Urothelium cell line (cell line): Measurements from ENCODE around the gene TNFAIP8L1.
A peak's percentile ranks its signal among the peaks of the same experiment; 100 is the strongest.
"Not testable (repeated sequence)": the region's sequence is repeated elsewhere in the genome, so short reads cannot be mapped to it uniquely, and the experiment has no call there.

ENCODE experiments used
- DNase-seq: peaks from one replicate; pipeline ENCODE4 v3.0.0; 2011; ENCODE audit warnings: low spot score, mixed read lengths
- FAIRE-seq: peaks from 2 replicates; lab custom pipeline; 2011; peaks lifted over from hg19 to GRCh38; lab: Jason Lieb, UNC

The TNFAIP8L1 gene

DNA sequence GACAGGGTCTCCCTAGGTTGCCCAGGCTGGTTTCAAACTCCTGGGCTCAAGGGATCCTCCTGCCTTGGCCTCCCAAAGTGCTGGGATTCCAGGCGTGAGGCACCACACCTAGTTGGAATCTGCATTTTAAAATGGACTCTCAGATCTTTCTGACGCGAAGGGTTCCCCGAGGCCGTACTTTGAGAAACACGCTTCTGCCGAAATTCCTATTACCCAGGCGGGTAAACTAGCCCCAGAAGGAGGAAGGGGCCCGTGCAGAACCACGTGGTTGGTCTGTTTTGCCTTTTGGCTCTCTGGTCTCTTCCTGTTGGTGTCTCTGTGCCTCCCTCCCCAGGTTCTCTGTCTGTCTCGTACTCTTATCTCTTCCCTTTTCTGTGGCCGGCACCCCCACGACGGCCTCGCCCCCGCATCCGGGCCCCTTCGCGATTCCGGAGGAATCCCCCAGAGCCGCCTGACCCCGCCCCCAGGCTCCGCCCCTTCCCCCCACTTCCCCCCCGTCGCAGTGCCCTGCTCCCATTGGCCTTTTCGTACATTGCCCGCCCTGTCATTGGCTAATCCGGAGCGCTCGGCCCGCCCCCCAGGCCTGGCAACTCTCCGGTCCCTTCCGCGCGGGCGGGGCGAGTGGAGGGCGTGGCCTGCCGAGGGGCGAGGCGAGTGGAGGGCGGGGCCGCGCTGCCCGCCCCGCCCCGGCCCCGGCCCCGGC lies at the start of gene TNFAIP8L1:
Gene TNFAIP8L1 (plus strand): TSS at position 689 of the 703 bp plus-strand sequence. CDS start 12,354 bp downstream, outside the sequence.
- DNase-seq (peak; percentile 98), FAIRE-seq (no peak)

DNA sequence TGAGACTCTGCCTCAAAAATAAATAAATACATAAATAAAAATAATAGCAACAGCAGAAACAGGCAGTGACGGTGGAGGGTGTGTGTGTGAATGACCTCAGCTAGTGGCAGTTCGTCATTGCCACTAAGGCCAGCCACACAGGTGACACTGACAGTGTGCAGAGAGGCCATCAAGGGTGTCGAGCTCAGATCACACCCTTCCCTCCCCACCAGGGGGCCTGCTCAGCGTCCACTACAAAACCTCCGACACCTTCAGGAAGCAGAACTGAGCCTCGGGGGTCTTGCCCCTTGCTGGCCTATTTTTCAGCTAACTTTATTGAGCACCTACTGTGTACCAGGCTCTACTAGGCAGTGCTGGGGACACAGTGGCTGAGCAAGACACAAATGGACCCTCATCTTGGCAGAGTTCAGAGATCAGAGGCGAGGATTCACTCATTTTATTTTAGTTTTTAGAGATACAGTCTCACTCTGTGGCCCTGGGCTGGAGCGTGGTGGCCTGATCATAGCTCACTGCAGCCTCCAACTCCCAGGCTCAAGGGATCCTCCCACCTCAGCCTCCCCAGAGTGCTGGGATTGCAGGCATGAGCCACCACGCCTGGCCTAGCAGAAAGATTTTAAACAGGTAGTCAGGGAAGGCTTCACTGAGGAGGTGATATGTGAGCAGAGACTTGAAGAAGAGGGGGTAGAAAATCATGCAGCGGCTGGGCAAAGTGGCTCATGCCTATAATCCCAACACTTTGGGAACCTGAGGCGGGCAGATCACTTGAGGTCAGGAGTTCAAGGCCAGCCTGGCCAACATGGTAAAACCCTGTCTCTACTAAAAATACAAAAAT lies 49.5 kb upstream of the TNFAIP8L1 start:
- FAIRE-seq = no peak
- no peak for DNase-seq

DNA sequence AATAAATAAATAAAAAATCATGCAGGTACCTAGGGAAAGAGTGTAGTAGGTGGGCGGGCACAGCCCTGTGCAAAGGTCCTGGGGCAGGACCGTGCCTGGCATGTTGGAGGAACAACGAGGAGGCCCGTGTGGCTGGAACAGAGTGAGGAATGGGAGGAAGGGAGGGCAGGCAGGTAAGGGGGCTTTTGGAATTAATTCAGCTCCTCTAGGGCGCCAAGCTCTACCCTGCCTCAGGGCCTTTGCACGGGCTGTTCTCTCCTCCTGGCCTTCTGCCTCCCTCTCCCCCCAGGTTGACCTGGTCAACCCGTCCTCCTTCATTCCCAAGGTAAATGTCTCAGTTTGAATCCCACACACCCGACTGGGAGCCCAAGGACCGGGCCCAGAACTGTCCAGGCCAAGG lies 48.8 kb upstream of the TNFAIP8L1 start:
- DNase-seq = no peak
- no peak for FAIRE-seq

DNA sequence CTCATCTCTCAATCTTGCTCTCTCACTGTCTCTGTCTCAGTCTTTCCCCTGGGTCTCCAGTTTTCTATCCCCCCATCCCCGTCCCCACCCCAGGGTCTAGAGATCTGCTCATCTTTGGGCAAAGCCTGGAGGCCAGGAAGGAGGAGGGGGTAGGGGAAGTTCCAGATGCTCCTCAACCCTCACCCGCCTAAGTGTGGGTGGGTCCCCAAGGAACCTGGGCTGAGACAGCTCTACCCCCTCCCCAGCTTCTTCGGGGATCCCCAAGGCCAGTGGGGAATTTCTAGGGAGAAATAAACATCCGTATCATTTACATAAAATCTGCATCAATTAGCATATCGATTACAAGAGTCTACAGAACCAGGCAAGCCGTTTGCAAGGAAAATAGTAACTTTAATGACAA lies 48.0 kb upstream of the TNFAIP8L1 start:
- no peak for FAIRE-seq
- DNase-seq = no peak

DNA sequence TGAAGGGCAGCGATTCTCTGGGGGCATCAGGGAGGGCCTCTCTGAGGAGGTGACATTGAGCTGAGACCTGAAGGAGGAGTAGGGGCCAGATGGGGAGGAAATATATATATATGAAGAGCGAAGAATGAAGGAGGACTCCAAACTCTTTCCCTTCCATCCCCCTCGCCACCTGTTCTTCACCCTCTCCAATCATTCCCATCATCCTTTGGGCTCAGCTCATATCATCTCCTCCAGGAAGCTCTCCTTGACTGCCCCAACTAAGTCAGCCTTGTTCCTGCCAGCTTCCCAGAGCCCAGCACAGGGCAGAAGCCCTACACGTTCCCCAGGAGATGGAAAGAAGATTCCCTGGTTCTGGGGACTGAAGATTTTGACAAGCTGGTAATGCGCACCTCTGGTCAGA lies 46.9 kb upstream of the TNFAIP8L1 start:
- DNase-seq (no peak), FAIRE-seq (no peak)

DNA sequence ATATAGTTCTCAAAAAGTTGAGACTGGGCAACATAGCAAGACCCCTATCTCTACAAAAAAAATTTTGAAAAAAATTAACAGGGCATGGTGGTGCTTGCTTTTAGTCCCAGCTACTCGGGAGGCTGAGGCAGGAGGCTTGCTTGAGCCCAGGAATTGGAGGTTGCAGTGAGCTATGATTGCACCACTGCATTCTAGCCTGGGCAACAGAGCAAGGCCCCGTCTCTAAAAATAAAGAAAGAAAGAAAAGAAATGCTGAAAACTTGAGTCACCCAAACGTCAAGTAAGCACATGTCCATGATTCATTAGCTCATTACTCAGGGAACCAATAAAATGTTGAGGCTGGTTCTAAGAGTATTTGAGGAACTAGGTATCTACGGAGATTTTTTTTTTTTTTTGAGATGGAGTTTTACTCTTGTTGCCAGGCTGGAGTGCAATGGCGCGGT lies 45.9 kb upstream of the TNFAIP8L1 start:
- FAIRE-seq (no peak), DNase-seq (no peak)

DNA sequence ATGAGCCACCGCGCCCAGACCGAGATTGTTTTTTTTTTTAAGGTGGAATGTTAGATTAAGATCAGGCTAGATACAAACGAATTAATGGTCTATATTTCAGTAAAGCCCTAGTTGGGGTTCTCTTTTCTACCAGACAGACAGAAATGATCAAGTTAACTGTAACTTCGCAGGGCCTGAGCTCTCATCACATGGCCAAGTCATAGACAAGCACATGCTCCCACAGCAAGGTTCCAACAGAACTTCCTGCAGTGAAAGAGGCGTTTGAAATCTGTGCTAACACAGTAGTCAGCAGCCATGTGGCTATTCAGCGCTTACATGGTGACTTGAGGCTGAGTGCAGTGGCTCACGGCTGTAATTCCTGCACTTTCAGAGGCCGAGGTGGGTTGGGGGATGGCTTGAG lies 45.1 kb upstream of the TNFAIP8L1 start:
- DNase-seq (no peak), FAIRE-seq (no peak)

DNA sequence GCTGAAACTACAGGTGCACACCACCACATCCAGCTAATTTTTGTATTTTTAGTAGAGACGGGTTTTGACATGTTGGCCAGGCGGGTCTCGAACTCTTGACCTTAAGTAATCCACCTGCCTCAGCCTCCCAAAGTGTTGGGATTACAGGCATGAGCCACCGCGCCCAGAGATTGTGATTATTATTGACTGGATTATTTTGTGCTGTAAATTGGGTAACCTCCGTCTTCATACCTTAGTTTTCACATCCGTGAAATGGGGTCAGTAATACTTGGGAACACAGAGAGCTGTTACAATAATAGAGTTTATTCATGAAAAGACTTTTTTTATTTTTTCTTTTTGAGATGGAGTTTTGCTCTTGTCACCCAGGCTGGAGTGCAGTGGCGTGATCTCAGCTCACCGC lies 44.2 kb upstream of the TNFAIP8L1 start:
- DNase-seq, FAIRE-seq: not testable (repeated sequence)

DNA sequence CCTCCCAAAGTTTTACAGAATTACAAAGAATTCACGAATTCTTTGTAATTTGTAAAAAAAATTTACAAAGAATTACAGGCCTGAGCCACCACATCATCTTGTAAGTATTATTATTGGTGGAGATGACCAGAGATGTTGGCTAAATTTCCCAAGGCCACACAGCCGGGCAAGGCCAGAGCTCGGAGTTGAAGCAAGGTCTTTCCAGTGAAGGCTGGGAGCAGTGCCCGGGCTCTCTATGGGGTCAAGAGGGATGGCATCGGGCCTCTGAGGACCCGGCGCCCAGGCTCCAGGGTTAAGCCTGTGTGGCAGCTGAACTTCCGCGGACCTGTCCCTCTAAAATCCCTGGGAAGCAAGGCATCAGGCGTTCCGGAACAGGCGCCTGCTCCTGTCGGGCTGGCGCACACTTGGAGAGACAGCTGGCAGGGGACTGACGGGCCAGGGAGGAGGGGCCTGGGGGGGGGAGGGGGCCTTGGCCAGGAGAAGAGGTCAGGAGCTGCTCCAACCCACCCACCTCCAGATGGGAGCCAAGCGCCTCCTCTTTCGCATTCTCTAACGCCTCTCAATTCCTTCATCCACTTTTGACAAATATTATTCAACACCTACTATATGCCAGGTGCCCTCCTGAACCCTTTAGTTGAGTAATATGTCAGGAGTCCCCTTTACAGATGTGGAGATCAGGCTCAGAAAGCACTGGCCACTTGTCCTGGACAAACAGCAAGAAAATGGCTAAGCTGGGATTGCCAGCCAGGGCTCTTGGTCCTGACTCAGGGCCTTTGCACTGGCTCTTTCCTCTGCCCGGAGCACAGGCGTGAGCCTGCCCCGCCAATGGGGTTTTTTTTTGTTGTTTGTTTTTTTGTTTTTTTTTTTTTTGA lies 43.0 kb upstream of the TNFAIP8L1 start:
- no peak for DNase-seq
- FAIRE-seq = no peak

DNA sequence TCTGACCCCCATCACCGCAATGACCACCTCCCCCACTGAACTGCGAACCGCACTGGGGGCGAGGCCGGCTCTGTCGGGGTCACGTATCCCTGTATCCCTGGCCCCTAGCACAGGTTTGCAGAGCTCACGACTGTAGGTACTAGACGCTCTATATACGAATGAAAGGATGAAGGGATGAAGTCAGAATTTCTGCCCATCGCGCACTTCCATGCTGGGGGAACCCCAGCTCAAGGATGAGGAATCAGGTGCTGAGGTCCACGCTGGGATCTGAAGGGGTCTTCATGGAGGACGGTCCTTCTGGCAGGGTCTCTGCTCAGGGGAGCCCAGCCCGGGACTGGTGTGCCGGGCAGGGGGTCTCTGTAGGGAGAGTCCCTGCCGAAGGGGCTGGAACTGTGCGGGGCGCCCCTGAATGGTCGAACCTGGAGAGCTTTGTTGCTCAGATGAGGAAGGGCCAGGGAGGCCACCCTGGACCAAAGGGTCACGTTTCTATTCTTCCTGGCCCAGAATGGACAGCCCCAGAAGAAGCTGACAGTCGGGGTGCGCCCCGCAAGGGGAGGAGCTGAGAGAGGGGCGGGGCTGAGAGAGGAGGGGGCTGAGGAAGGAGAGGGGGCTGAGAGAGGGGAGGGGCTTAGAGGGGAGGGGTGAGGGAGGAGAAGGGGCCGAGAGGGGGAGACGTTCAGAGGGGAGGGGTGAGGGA lies 41.9 kb upstream of the TNFAIP8L1 start:
- FAIRE-seq (no peak), DNase-seq (peak; percentile 40)

DNA sequence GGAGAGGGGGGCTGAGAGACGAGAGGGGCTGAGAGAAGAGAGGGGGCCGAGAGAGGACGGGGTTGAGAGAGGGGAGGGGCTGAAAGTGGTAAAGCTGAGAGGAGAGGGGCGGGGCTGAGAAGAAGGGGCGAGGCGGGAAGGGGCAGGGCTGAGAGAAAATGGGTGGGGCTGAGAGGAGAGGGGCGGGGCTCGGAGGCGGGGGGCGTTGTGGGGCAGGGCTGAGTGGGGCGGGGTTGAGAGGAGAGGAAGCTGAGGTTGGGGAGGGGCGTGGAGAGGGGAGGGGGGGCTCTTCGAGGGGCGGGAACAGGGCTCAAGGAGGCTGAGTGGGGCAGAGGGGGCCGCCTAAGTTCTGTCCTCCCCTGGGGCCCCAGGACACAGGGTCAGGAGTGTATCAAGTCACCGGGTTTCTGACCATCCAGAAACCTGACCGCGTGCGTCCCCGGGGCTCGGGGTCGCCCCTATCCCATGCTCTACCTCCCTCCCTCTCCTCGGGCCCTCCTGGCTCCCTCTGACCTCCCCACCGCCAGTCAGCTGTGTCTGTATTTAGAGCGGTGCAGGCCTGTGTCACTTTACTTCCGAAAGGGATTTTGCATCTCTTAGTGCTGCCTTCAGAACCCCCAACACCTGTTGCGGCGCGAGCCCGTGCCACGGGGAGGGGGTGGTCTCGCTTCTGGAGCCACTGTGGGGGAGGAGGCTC lies 41.2 kb upstream of the TNFAIP8L1 start:
- FAIRE-seq (no peak), DNase-seq (peak; percentile 77)

DNA sequence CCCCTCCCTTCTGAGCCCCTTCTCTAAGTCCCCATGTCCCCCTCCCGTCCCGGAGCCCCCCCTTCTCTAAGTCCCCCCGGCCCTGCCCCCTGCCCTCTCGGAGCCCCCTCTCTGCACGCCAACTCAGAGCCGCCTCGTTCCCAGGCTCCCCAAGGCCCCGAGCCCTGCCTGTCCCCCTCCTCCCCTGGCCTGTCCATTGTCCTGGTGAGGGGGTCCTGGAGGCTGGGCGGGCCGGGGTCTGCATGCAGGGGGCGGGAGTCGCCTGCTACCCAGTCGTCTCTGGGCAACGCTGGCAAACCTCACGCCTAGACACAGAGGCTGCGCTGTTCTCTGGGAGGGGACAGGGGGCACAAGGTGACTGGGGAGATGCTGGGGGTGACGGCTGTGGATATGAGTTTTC lies 40.6 kb upstream of the TNFAIP8L1 start:
- no peak for FAIRE-seq
- DNase-seq = no peak

DNA sequence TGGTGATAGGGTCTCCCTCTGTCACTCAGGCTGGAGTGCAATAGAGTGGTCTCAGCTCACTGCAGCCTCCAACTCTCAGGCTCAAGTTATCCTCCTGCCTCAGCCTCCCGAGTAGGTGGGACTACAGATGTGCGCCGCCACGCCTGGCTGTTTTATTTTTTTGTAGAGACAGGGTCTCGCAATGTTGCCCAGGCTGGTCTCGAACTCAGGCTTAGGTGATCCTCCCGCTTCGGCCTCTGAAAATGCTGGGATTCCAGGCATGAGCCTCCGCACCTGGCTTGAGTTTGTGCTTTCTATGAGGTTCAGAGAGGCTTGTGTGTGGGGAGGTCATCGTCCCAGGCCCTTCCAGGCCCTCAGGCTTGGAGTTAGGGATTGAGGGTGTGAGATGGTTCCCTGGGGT lies 39.2 kb upstream of the TNFAIP8L1 start:
- DNase-seq (no peak), FAIRE-seq (no peak)

DNA sequence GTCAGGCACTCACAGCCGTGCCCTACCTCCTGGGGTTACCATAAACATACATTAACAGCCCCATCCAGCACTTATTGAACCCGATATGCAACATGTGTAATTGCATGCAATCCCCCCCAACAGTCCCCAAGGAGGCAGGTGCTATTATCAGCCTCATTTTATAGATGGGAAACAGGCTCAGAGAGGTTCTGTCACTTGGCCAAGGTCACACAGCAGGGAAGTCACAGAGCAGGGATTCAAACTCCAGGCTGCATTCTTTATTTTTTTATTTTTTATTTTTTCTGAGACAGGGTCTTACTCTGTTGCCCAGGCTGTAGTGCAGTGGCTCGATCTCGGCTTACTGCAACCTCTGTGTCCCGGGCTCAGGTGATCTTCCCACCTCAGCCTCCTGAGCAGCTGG lies 38.4 kb upstream of the TNFAIP8L1 start:
- no peak for FAIRE-seq
- no peak for DNase-seq

DNA sequence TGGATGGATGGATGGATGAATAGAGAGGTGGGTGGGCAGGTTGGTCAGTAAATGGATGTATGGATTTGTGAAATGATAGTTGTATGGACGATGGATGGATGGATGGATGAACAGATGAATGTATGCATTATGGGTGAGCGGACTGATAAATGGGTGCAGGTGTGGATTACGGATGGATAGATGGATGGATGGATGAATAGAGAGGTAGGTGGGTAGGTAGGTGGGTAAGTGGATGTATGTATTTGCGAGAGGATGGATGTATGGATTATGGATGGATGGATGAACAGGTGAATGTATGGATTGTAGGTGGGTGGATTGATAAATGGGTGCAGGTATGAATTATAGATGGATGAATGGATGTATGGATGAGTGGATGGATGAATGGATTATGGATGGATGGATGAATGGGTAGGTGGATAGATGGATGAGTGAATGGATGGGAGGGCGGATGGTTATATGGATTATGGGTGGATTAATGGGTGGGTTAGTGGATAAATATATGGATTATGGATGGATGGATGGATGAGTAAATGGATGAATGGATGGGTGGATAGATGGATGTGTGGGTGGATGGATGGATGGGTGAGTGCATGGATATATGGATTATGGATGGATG lies 37.0 kb upstream of the TNFAIP8L1 start:
- DNase-seq (no peak), FAIRE-seq (no peak)

DNA sequence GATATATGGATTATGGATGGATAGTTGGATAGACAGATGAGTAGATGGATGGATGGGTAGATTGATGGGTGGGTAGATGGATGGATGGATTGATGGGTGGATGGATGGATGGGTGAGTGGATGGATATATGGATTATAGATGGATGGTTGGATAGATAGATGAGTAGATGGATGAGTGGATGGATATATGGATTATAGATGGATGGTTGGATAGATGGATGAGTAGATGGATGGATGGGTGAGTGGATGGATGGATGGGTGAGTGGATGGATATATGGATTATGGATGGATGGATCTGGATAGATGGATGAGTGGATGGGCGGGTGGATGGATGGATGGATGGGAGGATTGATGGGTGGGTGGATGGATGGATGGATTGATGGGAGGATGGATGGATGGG lies 36.4 kb upstream of the TNFAIP8L1 start:
- DNase-seq = no peak
- FAIRE-seq = no peak

DNA sequence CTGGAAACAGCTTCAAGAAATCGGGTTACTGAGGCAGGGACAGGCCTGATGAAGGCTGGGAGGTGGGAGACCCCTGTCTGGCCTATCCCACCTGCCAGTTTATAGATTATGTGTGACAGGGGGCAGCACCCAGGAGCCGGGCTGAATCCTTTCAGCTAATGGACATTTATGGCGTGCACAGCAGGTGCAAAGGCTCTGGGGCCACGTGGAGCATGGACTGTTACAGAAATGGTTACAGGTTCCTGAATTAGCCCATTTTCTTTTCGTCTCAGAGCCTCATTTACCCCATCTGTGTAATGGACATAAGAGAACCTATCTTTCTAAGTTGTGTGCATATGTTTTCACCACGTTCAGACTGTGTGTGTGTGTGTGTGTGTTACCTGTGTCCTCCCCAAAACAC lies 34.4 kb upstream of the TNFAIP8L1 start:
- DNase-seq (no peak), FAIRE-seq (no peak)

DNA sequence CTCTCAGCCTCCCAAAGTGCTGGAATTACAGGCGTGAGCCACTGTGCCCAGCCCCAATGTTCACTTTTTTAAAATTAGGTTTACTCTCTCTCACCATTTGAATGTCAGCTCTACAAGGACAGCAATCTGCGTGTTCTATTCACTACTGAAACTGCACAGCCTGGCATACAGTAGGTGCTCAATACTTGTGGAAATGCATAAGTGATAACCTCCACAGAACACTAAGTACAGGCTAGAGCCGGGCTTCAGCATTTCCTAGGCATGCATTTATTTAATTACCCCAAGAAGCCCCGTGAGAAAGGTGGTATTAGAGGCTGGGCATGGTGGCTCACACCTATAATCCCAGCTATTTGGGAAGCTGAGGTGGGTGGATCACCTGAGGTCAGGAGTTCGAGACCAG lies 33.1 kb upstream of the TNFAIP8L1 start:
- DNase-seq (no peak), FAIRE-seq (no peak)

DNA sequence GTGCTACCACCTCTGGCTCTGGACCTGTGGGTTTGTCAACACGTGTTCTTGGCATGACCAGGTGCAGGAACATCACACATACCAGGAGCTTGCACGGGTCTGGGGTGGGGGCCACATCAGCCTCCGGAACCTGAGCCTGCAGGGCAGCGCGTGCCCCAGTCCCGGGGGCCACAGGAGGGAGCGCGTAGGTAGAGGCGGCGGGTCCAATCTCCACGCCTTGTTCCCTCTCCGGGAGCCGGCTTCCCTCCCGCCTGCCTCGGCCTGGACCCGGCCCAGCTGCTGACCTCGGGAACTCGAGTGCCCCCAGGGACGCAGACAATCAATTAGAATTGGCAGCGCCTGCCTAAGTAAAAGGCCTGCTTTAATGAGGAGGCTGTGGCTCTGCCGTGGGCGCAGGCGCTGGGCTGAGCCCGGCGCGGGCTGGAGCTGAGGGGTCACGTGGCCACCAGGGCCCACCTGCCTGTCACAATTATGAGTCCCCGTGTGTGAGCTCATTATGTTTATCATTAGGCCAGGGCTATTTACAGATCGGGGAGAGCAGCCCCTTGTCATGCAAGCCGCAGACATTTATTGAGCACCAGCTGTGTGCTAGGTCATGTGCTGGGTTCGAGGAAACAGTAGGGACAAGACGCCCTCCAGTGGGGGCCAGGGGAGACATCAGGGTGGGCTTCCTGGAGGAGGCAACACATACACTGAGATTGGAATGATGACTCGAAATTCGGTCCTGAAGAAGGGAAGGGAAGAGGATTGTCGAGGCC lies 32.2 kb upstream of the TNFAIP8L1 start:
- no peak for FAIRE-seq
- DNase-seq = no peak
